LNCaP clone FGC (cell line): ENCODE data around the gene RELN.

ENCODE experiments used
- DNase-seq: peaks from one replicate; pipeline ENCODE4 v3.0.0-alpha.2; 2011; ENCODE audit warnings: low read depth
- H3K4me3 ChIP-seq: 2 replicates; pipeline ENCODE4 v1.5.1; 2011; ENCODE audit warnings: mild to moderate bottlenecking, low read depth, low read length, control low read depth
- TF ChIP-seq, protein P1 (sequence below): IDR thresholded peaks from 2 replicates; pipeline ENCODE4 v1.5.1; 2012; ENCODE audit warnings: mild to moderate bottlenecking; ENCODE audit not compliant: control insufficient read depth, insufficient read depth; ENCODE audit errors: extremely low read depth

RELN gene

DNA sequence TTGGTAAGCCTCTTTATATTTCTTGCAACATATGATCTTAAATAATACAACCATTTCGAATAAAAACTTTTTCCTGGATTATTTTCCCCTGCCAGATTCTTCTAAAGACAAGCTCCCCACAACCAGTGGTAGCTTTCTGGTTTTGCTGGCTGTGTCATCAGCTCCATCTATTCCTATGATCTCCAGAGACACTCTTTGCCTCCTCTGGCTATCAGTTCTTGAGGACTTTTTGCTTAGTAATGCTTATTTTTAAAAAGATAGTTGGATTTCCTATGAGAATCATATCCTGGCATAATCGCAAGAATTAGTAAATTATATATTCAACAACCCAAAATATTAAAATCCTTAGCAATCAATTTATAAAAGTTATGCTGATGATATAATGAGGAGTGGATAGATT lies 439.7 kb downstream of the RELN start:
- no peak for DNase-seq
- H3K4me3 ChIP-seq, result no peak overlapping the region
- TF ChIP-seq, protein P1, sequence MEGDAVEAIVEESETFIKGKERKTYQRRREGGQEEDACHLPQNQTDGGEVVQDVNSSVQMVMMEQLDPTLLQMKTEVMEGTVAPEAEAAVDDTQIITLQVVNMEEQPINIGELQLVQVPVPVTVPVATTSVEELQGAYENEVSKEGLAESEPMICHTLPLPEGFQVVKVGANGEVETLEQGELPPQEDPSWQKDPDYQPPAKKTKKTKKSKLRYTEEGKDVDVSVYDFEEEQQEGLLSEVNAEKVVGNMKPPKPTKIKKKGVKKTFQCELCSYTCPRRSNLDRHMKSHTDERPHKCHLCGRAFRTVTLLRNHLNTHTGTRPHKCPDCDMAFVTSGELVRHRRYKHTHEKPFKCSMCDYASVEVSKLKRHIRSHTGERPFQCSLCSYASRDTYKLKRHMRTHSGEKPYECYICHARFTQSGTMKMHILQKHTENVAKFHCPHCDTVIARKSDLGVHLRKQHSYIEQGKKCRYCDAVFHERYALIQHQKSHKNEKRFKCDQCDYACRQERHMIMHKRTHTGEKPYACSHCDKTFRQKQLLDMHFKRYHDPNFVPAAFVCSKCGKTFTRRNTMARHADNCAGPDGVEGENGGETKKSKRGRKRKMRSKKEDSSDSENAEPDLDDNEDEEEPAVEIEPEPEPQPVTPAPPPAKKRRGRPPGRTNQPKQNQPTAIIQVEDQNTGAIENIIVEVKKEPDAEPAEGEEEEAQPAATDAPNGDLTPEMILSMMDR, result no peak

DNA sequence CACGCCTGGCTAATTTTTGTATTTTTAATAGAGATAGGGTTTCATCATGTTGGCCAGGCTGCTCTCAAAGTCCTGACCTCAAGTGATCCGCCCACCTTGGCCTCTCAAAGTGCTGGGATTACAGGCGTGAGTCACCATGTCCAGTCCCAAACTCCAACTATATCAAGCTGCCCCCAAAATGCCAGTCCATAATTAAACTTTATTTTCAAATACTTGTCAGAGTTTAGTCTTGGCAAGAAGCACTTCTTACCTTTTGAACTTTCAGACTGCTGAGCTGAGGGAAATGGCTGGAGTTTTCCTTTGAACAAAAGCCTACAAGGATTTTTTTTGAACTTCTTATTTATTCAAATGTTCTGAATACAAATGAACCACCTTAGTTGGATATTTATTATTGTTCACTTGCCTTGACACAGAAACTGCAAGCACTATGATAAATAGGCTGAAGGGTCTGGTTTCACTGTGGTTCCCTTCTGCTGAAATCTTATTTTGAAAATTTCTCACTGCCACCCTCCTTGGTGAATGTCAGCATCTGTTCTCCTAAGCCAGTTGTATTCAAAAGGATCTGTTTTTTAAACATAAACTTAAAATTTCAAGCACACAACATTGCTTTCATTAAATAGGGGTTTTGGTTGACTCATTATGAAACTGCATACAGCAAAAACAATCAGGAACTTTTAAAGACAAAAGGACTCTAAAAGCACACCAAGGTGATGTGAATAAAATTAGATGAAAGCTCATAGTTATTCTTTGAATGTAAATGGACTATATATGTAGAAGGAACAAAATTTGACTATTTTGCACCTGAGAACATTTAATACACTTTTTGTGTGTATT lies 441.8 kb downstream of the RELN start:
- no peak for DNase-seq
- TF ChIP-seq, protein P1, result no peak
- H3K4me3 ChIP-seq, result no peak overlapping the region

DNA sequence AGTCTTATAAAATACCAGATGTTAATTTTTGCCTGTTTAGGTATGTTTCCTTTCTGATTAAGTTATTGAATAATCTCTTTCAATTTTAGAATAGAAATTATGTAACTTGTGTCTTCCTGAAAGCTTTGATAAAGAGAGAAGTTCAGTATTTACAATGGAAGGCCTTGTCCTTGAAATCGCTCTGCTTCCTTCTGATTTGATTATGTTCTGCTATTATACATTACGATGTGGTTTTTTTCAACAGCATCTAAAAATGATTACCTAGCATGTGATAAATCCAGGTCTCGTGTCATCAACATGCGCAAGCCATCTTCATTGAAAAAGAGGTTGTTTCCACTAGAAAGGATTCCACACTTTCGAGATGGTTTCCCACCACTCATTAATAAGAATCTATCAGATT lies 447.0 kb downstream of the RELN start:
- no peak for DNase-seq
- no peak overlapping the region for H3K4me3 ChIP-seq
- TF ChIP-seq, protein P1, result no peak

DNA sequence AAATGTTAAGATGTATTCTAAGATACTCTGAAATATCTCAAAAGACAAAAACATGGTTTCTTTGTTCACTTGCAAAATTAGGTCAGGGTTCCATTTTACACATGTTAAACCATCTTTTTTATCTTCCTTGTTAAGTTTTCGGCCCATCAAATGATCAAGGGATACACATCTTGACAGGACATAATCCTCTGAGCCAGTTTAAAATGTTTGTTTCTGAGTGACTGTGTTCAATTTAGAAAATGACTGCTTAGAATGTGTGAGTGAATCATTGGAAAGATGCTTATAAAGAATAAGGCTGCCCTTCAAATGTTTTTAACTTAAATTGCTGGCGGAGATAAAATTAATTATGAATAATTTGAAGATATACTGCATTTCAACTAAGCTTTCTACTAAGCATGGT lies 447.5 kb downstream of the RELN start:
- DNase-seq, result no peak
- TF ChIP-seq, protein P1, result no peak
- no peak overlapping the region for H3K4me3 ChIP-seq

DNA sequence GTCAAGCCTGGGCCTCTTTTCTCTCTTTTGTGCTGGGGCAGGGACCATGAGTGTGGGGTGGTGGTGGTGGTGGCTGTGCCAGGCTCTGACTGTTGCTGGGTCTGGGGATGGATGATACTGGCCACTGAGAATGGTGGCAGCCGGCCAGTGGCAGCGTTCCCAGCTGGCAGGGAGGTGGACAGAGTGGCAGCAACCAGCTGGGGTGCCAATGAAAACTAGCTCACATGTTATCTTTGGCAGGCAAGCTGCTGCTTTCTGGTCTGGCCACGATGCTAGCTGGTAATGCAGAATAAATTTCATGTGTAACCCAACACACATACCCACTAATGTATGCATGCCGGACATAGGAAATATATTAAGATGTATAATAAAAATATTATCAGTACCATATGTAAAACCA lies 448.4 kb downstream of the RELN start:
- H3K4me3 ChIP-seq, result no peak overlapping the region
- DNase-seq, result peak; percentile 79
- TF ChIP-seq, protein P1, result no peak

DNA sequence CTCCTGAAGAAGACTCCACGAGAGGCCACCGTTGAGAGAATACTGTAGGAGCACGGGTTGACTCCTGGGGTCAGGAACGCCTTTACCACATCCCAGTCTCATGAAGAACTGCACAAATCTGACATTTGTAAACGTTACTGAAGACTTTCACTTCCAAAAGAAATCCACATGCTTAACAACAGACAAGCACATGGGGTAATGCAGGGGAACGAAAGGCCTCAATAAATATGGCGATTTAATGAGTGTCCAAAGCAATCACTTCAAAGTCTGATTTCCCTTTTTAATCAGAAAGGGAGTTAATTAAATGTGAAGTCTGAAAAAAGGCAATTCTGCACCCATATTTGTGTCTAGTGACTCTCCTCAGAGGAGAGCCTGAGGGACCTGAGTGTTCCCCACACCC lies 449.1 kb downstream of the RELN start:
- no peak overlapping the region for H3K4me3 ChIP-seq
- TF ChIP-seq, protein P1, result no peak
- DNase-seq, result no peak

DNA sequence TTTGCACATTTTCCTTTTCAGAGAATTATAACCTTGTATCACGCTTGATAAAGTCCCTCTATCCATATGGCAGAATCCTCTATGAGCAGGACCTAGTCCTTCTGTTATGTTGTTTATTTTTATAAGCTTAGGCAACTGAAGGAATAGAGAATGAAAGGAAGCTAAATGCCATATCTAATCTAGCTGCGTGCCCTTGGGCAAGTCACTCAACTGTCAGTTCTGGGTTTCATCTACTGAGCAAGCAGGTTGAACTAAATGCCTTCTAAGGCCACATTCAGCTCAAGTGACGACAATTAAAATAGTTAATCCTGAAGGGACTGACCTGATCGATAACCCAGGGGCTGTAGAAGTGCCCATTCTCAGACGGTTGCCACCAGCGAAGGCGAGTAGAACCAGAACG lies 449.6 kb downstream of the RELN start:
- no peak for DNase-seq
- TF ChIP-seq, protein P1, result no peak
- H3K4me3 ChIP-seq, result no peak overlapping the region
